ENCODE data around the gene WFIKKN1. TPM values are rescaled to one million over a fixed set of nuclear protein-coding genes. Genes with fewer than 3 reads are reported as not detected.

Gene WFIKKN1
- total RNA-seq, 5 donors from 2014 or later (not counting 1 experiment from before 2014, with no cell fraction given), result 0.15 to 1.5 (median 1.0) TPM

DNA sequence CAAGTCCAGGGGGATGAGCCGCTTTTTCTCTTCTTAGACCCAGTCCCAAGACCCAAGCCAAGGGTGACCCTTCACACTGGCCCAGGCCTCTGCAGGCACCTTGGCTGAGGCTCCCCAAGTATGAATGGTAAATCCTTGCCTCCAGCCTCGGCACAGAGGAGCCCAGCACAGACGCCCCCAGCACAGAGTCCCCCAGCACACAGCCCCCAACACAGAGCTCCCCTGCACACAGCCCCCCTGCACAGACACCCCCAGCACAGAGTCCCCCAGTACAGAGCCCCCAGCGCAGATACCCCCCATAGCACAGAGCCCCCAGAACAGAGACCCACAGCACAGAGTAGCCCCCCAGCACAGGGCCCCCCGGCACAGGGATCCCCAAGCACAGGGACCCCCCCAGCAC, 9.8 kb downstream of the WFIKKN1 start:
- Mint-ChIP-seq H3K9me3 (no peaks in the 10 kb centered on the region), H3K27me3 (peaks cover 0 to 3% of the 10 kb centered on the region in 2 donors), H3K4me3 (peak overlapping the region in 1 of 3 donors; percentile 57), H3K36me3 (no peaks in the 10 kb centered on the region), H3K4me1 (peaks cover 15 to 23% (median 16%) of the 10 kb centered on the region in 3 donors), H3K27ac (no peak overlapping the region)
- ChIA-PET CTCF (no interaction called here), POLR2A (no interaction called here)
- no peak overlapping the region for H3K4me3 ChIP-seq (ENCODE audit: control insufficient read depth in 1 of 2, extremely low read depth in 1 of 2, low read length in 1 of 2)
- WGBS (ENCODE audit: insufficient coverage), result 100% methylated on average over 2 of the region's 5 CpGs
- DNase-seq, result no peak
- H3K27me3 ChIP-seq (replicated peaks in 1 of 2; ENCODE audit: control insufficient read depth in 2 of 2, extremely low read depth in 1 of 2, insufficient read depth in 2 of 2, low read length in 1 of 2), result no peaks in the 10 kb centered on the region
- H3K27ac ChIP-seq (ENCODE audit: low read length), result no peak overlapping the region
- H3K36me3 ChIP-seq (ENCODE audit: control insufficient read depth in 2 of 2, extremely low read depth in 1 of 2, insufficient read depth in 1 of 2, low read length in 1 of 2), result no peaks in the 10 kb centered on the region
- peaks cover 4 to 37% of the 10 kb centered on the region in 2 experiments for H3K4me1 ChIP-seq (ENCODE audit: control insufficient read depth in 1 of 2, extremely low read depth in 1 of 2, insufficient read depth in 2 of 2, low read length in 2 of 2)
- no peak for ATAC-seq (replicated peaks in 1 of 4)
- no peaks in the 10 kb centered on the region for H3K9me3 ChIP-seq

- ChIA-PET POLR2A (no interaction called here), CTCF (no interaction called here)
- peaks cover 12 to 22% (median 14%) of the 10 kb centered on the region in 3 donors for H3K4me1 Mint-ChIP-seq
- H3K36me3 ChIP-seq (ENCODE audit: control insufficient read depth in 2 of 2, extremely low read depth in 1 of 2, insufficient read depth in 1 of 2, low read length in 1 of 2), result no peaks in the 10 kb centered on the region
- H3K4me1 ChIP-seq (ENCODE audit: control insufficient read depth in 1 of 2, extremely low read depth in 1 of 2, insufficient read depth in 2 of 2, low read length in 2 of 2), result peaks cover 4 to 32% of the 10 kb centered on the region in 2 experiments
- peak within 1 kb of the TSS; percentile 41 for H3K27ac ChIP-seq (ENCODE audit: low read length)
- no peaks in the 10 kb centered on the region for H3K9me3 Mint-ChIP-seq
- H3K27ac Mint-ChIP-seq, result peak within 1 kb of the TSS in 1 of 2 donors; percentile 16
- peaks cover 0 to 3% of the 10 kb centered on the region in 2 donors for H3K27me3 Mint-ChIP-seq
- ATAC-seq (replicated peaks in 1 of 4) (peak; percentile 28 to 49 (median 42)), DNase-seq (peak in 13 of 35 experiments; percentile 18 to 65 (median 47))
- peak within 1 kb of the TSS; percentile 54 to 72 (median 69) for H3K4me3 Mint-ChIP-seq
- under 1% methylated on average over 79 of the region's 81 CpGs for WGBS (ENCODE audit: insufficient coverage)
- H3K9me3 ChIP-seq, result no peaks in the 10 kb centered on the region
- H3K27me3 ChIP-seq (replicated peaks in 1 of 2; ENCODE audit: control insufficient read depth in 2 of 2, extremely low read depth in 1 of 2, insufficient read depth in 2 of 2, low read length in 1 of 2), result no peaks in the 10 kb centered on the region
- no peaks in the 10 kb centered on the region for H3K36me3 Mint-ChIP-seq
- H3K4me3 ChIP-seq (ENCODE audit: control insufficient read depth in 1 of 2, extremely low read depth in 1 of 2, low read length in 1 of 2), result peak within 1 kb of the TSS; percentile 48 to 64
Measured at GRCh38 chr16:641326-642188, 10.8 kb downstream of the WFIKKN1 start, which contains the start of gene MCRIP2. Gene MCRIP2 (plus strand): TSS chr16:641828. CDS start chr16:641992, 164 bp downstream.

- no peaks in the 10 kb centered on the region for H3K27me3 Mint-ChIP-seq
- peak; percentile 39 to 56 (median 50) for ATAC-seq (replicated peaks in 1 of 4)
- ChIA-PET CTCF (no interaction called here), POLR2A (no interaction called here)
- WGBS (ENCODE audit: insufficient coverage), result 3% methylated on average over 63 of the region's 72 CpGs
- H3K4me3 Mint-ChIP-seq, result peak overlapping the region; percentile 54 to 72 (median 69)
- no peaks in the 10 kb centered on the region for H3K36me3 Mint-ChIP-seq
- Histone ChIP-seq H3K9me3 (no peaks in the 10 kb centered on the region), H3K4me3 (ENCODE audit: control insufficient read depth in 1 of 2, extremely low read depth in 1 of 2, low read length in 1 of 2) (peak overlapping the region; percentile 48 to 64), H3K36me3 (ENCODE audit: control insufficient read depth in 2 of 2, extremely low read depth in 1 of 2, insufficient read depth in 1 of 2, low read length in 1 of 2) (no peaks in the 10 kb centered on the region), H3K27ac (ENCODE audit: low read length) (peak overlapping the region; percentile 41), H3K27me3 (replicated peaks in 1 of 2; ENCODE audit: control insufficient read depth in 2 of 2, extremely low read depth in 1 of 2, insufficient read depth in 2 of 2, low read length in 1 of 2) (no peaks in the 10 kb centered on the region), H3K4me1 (ENCODE audit: control insufficient read depth in 1 of 2, extremely low read depth in 1 of 2, insufficient read depth in 2 of 2, low read length in 2 of 2) (peaks cover 1 to 30% of the 10 kb centered on the region in 2 experiments)
- peaks cover 9 to 20% (median 12%) of the 10 kb centered on the region in 3 donors for H3K4me1 Mint-ChIP-seq
- DNase-seq, result peak in 4 of 35 experiments; percentile 22 to 36 (median 28)
- no peaks in the 10 kb centered on the region for H3K9me3 Mint-ChIP-seq
- H3K27ac Mint-ChIP-seq, result peak overlapping the region in 1 of 2 donors; percentile 16
Measured at GRCh38 chr16:642189-643049, 11.6 kb downstream of the WFIKKN1 start.

DNA sequence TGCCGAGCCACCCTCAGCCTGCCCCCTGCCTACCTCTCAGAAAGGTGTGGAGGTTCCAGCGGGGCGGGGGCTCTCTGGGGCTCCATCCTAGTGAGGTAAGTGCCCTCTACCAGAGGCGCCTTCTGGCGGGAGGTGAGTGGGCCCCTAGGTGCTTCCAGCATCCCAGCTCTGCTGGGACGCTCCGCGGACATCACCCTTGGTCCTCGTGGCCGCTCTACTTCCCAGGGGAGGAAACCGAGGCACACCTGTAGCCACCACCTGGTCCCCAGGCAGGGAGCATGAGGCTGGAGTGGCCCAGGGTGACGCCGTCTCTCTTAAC, 12.2 kb downstream of the WFIKKN1 start:
- H3K36me3 Mint-ChIP-seq, result no peaks in the 10 kb centered on the region
- DNase-seq (no peak), ATAC-seq (replicated peaks in 1 of 4) (no peak)
- H3K36me3 ChIP-seq (ENCODE audit: control insufficient read depth in 2 of 2, extremely low read depth in 1 of 2, insufficient read depth in 1 of 2, low read length in 1 of 2), result no peaks in the 10 kb centered on the region
- CTCF ChIA-PET, result no interaction called here
- WGBS (ENCODE audit: insufficient coverage), result 98% methylated on average over 9 of the region's 13 CpGs
- H3K27me3 Mint-ChIP-seq, result no peaks in the 10 kb centered on the region
- H3K27ac Mint-ChIP-seq, result peak overlapping the region in 1 of 2 donors; percentile 16
- no peaks in the 10 kb centered on the region for H3K27me3 ChIP-seq (replicated peaks in 1 of 2; ENCODE audit: control insufficient read depth in 2 of 2, extremely low read depth in 1 of 2, insufficient read depth in 2 of 2, low read length in 1 of 2)
- peak overlapping the region in 1 of 2 donors; percentile 48 for H3K4me3 ChIP-seq (ENCODE audit: control insufficient read depth in 1 of 2, extremely low read depth in 1 of 2, low read length in 1 of 2)
- no peaks in the 10 kb centered on the region for H3K9me3 Mint-ChIP-seq
- peak overlapping the region; percentile 54 to 72 (median 69) for H3K4me3 Mint-ChIP-seq
- POLR2A ChIA-PET, result no interaction called here
- H3K4me1 ChIP-seq (ENCODE audit: control insufficient read depth in 1 of 2, extremely low read depth in 1 of 2, insufficient read depth in 2 of 2, low read length in 2 of 2), result peaks cover 0 to 32% of the 10 kb centered on the region in 2 experiments
- H3K4me1 Mint-ChIP-seq, result peaks cover 9 to 22% (median 13%) of the 10 kb centered on the region in 3 donors
- peak overlapping the region; percentile 41 for H3K27ac ChIP-seq (ENCODE audit: low read length)
- H3K9me3 ChIP-seq, result no peaks in the 10 kb centered on the region

GRCh38 chr16:644556-644955, 13.8 kb downstream of the WFIKKN1 start:
- ChIA-PET CTCF (no interaction called here), POLR2A (no interaction called here)
- Histone ChIP-seq H3K4me3 (ENCODE audit: control insufficient read depth in 1 of 2, extremely low read depth in 1 of 2, low read length in 1 of 2) (no peak overlapping the region), H3K27me3 (replicated peaks in 1 of 2; ENCODE audit: control insufficient read depth in 2 of 2, extremely low read depth in 1 of 2, insufficient read depth in 2 of 2, low read length in 1 of 2) (no peaks in the 10 kb centered on the region), H3K9me3 (no peaks in the 10 kb centered on the region), H3K4me1 (ENCODE audit: control insufficient read depth in 1 of 2, extremely low read depth in 1 of 2, insufficient read depth in 2 of 2, low read length in 2 of 2) (peaks cover 5 to 41% of the 10 kb centered on the region in 2 experiments), H3K36me3 (ENCODE audit: control insufficient read depth in 2 of 2, extremely low read depth in 1 of 2, insufficient read depth in 1 of 2, low read length in 1 of 2) (no peaks in the 10 kb centered on the region), H3K27ac (ENCODE audit: low read length) (no peak overlapping the region)
- Mint-ChIP-seq H3K27me3 (no peaks in the 10 kb centered on the region), H3K9me3 (no peaks in the 10 kb centered on the region), H3K27ac (no peak overlapping the region), H3K4me3 (peak overlapping the region in 2 of 3 donors; percentile 58 to 69), H3K36me3 (no peaks in the 10 kb centered on the region), H3K4me1 (peaks cover 9 to 27% (median 20%) of the 10 kb centered on the region in 3 donors)
- DNase-seq, result no peak
- WGBS (ENCODE audit: insufficient coverage), result 100% methylated on average over 3 of the region's 12 CpGs
- no peak for ATAC-seq (replicated peaks in 1 of 4)
